LHCN-M2 (cell line): ENCODE results near the gene AHRR. TPM values are rescaled to one million over a fixed set of nuclear protein-coding genes. Genes with fewer than 3 reads are reported as not detected.
"Not testable (repeated sequence)": the region's sequence is repeated elsewhere in the genome, so short reads cannot be mapped to it uniquely, and the experiment has no call there.

Source experiments
- DNase-seq: peaks from one replicate; pipeline ENCODE4 v3.0.0-alpha.2; 2012; ENCODE audit warnings: low read depth
- total RNA-seq: library from RNA; depleted of rRNA; stranded (reverse); fragments of >200 nt; gene quantifications from 2 replicates; pipeline ENCODE4 v1.2.3, GENCODE V29; 2014

Gene AHRR
- total RNA-seq, 1 experiment from 2014 or later, result 52.0 TPM

DNA sequence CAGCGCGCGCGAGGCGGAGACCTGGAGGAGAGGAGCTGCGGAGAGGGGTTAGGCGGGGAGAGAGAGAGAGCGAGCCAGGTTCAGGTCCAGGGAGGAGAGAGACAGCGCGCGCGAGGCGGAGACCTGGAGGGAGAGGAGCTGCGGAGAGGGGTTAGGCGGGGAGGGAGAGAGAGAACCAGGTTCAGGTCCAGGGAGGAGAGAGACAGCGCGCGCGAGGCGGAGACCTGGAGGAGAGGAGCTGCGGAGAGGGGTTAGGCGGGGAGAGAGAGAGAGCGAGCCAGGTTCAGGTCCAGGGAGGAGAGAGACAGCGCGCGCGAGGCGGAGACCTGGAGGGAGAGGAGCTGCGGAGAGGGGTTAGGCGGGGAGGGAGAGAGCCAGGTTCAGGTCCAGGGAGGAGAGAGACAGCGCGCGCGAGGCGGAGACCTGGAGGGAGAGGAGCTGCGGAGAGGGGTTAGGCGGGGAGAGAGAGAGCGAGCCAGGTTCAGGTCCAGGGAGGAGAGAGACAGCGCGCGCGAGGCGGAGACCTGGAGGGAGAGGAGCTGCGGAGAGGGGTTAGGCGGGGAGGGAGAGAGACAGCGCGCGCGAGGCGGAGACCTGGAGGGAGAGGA, 152.8 kb downstream of the AHRR start:
- not testable (repeated sequence) for DNase-seq

DNA sequence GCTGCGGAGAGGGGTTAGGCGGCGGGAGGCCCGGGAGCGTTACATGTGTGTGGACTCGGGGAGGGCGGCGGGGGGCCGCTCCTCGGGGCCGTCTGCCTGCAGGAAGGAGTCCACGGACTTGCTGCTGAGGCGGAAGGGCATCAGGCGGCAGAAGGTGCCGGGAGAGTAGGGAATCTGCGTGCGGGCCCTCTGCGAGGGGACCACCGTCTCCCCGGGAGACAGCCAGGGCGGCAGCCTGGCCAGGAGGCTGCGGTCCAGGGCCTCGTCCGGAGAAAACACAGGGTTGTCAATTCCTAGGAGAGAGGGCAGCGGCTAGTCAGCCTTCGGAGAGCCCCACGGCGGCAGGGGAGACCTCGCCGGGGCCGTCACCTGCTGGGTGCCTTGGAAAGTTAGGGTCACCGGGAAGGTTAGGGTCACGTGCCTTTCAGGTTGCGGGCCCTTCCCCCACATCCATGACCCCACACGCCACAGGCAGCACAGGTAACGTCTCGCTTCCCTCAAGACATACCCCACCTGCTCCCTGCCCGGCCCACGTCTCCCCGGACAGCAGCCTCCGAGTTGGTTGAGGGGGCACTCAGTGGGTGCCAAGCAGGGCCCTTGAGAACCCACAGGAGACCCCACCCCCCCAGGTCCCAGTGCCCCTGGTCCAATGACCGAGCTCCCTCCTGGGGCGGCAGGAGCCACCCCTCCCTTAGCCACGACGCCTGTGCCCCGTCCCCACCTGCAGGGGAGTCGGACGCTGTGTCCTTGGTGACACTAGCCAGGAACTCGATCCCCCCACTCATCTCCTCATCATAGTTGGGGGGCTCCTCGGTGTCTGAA, 153.5 kb downstream of the AHRR start:
- no peak for DNase-seq

DNA sequence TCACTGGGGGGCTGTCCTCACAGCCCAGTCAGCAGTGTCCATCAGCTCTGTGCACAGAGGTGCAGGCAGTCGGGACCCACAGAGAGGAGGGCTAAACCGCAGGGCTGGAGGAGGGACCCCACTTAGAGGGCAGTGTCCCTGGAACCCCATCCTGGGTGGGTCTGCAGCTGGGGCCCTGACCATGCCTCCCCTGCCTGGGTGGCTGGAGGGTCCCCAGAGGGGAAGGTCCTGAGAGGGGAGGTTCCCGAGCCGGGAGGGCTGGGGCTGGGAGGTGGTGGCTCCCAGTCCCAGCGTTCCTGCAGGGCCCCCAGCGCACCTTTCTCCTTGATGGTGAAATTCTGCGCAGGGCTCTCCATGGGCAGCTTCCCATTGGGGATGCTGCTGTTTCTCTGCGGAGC, 154.2 kb downstream of the AHRR start:
- no peak for DNase-seq

DNA sequence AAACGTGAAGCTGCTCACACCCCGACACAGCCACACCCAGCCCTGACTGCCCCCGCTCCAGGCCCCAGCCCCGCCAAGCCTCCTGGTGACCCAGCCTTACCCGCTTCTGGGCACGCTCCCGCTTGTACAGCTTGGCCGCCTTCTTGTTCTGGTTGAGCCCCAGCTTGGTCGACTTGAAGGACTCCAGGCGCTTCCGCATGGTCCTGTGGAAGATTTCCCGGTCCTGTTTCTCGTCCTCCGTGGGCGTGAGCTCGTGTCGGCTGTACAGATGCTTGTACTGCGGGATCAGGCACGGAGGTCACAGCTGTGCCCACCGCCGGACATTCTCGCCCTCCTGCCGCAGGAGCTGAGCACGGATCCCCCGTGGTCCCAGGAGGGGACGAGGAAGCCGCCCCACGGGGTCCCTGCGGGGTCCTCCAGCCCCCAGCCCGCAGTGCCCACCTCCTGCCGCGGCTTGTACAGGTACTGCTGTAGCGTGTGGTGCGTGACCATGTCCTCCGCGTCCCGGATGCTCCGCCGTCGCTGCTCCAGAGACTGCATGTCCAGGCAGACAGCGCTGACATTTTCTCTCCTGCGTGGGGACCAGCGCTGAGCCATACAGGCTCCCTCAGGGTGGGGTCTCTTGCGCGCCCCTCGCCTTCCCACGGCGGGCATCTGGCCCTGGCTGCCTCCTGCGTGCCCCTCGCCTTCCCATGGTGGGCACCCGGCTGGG, 154.7 kb downstream of the AHRR start:
- DNase-seq, result no peak

DNA sequence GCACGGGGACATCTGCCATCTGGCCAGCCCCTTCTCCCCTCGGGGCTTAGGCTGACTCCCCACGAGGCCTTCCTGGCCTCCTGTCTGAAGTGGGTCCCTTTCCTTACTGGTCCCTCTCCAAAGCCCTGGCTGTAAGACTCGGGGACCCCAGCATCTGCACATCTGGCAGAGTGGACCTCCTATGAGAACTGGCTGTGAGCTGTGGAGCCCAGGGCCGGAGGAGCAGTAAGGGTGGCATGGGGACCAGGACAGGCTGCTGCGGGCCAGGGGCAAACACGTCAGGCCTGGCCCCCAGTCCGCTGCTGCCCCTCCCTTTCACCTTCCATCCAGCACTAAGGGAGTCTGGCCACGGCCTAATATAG, 155.3 kb downstream of the AHRR start:
- DNase-seq, result no peak

DNA sequence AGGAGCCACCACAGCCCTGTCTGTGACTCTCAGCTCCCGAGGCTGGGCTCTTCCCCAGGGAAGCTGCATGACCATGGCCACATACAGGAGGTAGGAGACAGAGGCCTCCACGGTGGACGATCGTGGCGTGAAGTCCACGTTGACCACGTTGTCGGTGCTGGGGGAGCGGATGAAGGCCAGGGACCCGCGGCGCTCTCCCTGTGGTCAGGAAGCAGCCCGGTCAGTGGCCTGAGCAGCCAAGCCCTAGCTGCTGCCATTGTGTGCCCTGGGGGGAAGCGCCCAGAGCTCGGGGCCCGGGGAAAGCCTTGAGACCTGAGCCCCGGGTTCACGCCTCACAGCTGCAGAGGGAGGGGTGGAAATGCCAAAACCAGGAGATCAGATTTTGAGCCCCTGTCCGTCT, 155.7 kb downstream of the AHRR start:
- no peak for DNase-seq

DNA sequence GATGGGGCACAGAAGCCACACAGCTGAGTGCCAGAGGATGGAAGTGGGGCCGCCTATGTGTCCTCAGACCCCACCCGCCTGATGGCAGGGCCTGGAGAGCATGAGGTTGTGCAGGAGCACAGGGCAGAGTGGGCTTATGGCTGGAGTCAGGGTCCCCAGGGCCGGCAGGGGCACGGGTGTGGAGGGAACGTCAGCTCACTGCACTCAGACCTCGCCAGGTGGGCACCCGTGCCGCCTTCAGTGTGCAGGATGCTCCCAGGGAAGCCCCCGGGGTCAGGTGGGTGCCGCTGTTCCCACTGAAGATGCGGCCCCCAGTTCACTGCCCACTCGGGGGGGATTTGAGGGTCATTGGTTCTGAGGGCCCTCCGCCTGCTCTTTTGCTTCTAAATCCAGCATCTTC, 156.4 kb downstream of the AHRR start:
- DNase-seq, result no peak

DNA sequence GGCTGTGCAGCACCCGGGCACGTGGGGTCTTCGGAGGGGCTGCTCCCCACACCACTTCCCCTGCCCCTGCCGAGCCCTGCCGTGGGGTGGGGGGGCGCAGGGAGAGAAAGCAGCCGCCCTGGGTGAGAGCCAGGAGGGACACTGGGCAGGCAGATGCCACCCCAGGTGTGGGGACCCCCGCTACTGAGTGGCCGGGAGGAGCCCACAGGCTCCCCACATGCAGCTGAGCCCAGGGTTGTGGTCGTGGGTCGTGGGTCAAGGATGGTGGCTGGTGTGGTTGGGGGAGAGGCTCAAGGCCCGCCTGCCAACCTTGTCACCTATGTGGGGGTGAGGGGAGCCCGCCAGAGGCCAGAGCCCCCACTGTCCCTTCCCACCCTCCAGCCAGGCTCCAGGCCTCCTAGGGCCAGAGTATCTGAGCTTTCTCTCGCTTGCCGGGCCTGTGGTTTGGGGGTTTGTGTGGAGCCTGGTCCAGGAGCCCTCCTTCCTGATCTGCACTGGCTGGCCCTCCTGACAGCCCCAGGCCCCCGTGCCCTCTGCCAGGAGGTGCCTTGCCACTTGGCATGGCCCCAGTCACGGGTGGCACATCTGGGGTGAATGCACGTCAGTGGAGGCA, 157.0 kb downstream of the AHRR start:
- DNase-seq, result no peak

DNA sequence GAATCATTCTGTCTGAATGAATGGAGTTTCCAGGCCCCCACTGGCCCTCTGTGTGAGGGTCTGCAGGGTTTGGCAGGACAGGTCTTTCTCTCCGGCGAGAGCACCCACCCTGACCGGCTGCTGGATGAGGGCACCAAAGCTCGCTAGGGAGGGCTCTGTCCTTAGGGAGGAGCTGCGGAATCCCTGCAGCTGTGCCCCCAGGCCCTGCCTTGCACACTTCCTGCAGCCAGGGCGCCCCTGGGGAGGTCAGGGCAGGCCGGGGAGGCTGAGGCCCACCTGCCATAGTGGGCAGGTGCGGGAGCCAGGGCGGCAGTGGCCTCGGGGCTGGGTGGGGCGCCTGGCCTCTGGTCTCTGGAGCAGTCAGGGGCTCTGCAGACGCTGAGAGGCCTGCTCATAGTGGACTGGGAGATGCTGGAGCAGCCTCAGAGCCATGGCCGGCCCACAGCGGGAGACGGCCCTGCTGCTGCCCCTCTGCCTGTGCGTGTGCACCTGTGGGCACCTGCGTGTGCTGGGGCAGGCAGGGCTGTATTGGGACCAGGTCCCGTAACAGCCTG, 157.5 kb downstream of the AHRR start:
- DNase-seq, result no peak

DNA sequence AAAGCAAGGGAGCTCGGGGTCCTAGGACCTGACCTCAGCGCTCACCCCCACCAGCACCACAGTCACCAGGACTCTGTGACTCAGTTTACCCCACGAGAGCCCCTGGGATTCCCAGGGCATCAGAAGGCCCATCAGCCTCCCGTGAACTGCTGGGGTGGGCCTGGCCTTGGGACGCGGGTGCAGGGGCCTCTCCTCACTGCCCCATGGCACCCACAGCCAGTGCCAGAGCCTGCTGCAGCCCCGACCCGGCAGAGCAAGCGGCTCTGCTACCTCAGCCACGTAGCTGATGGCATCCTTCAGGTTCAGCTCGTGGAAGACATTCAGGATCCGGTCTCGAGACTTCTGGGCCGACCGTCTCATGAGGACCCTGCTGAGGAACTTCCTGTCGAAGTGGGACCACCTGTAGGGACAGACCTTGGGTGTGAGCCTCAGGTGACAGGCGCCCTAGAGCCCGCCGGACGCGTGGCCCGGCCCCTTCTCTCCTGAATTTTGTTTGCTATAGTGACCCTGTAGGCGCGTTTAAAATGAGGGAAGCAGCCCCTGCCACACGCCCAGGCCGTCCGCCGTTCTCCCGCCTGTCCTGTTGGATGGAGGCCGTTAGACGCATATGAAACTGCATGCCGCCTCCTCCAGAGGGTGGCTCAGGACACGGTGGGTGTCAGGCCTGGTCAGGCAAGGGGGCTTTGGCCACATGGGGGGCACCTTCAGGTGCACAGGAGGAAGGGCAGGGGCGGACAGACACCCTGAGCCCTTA, 158.2 kb downstream of the AHRR start:
- DNase-seq, result no peak

DNA sequence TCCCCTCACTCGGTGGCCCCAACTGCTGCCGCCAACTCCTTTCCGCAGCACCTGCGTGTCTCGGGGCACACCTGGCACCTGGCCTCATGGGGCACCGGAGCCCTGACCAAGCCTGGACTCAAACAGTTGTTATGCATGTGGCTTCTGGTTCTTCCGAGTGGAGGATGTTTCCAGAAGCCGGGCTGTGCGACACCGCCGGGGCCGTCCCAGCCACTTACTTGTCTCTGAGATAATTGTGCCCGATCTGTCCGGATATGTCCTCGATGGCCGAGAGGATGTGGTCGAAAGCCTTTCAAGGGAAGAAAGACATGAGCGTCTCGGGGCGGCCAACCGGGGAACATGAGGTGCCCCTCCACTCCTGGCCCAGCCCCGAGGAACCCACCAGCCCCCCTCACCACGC, 159.8 kb downstream of the AHRR start:
- no peak for DNase-seq

DNA sequence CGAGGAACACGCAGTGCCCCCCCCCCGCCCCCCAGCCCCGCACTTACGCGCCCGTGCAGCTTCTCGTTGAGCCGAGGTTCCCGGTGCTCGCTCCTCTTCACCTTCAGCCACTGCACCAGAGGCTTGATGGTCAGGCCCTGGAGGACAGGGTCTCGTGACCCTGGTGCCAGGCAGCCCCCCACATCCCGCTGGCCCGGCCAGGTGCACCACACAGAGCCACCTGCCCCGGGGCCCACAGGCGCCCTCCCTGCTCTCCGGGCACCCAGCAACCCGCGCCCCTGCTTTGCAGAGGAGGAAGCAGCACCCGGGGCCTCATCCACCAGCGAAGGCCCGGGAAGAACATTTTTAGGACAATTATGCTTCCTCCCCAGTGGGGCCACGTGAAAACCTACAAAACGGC, 160.5 kb downstream of the AHRR start:
- no peak for DNase-seq

DNA sequence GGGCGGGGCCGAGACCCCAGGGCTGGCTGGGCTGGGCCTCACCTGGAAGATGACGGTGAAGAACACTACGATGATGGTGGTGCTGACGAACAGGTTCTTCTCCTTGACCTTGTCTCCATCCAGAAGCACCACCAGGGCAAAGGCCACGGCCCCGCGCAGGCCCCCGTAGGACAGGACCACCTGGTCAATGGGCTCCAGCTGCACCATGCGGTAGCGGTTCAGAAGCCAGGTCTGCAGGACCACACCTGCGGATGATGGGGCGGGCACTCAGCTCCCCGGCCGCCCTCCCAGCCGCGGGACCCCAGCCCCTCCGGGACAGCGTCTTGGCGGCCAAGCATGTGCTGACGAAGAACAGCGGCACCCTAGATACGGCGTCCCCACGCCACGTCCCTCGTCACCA, 161.0 kb downstream of the AHRR start:
- DNase-seq, result no peak

DNA sequence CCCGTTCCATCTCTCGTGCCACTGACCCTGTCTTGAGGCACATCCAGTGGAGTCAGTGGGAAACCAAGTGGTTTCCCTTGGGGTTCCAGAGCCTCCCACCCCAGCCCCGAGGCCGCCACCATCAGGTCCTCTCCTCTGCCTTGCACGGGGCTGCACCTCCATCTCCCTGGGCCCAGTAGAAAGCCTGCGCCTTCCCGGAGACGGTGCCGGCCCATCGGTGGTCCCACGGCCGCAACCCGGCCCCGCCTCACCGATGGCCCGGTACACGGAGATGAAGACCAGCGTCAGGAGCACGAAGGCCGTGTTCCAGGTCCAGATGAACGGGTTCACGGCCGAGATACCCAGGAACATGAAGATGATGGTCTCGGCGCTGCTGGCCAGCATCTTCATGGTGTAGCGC, 161.5 kb downstream of the AHRR start:
- DNase-seq, result no peak

DNA sequence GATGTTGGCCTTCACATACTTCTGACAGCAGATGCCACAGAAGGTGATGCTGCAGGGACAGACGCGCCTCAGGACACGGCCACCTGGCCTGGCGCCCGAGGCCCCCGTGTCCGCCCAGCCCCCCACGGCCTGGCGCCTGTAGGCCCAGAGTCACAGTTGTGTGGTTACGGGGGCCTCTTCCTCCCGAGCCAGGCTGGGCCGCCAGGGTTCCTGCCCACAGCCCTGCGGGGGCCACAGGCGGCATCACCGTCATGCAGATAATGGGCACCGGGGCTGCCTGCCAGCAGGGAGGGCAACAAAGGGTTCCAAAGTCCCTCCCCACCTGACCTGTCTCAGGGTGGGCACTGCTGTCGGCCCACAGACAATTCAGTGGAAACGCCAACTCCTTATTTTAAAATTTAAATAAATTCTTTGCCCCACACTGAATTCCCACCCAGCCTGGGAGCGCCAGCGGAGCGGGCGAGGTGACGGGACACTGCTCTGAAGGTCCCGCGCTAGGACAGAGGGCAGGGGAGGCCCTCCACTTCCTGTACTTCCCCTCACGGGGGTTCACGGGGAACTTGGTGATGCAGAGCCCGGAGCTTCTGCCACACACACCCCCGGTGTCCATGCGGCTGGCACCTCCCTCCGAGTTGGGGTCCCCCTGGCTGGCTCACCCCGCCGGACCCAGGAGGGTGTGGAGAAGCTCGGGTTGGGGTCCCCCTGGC, 162.1 kb downstream of the AHRR start:
- no peak for DNase-seq

DNA sequence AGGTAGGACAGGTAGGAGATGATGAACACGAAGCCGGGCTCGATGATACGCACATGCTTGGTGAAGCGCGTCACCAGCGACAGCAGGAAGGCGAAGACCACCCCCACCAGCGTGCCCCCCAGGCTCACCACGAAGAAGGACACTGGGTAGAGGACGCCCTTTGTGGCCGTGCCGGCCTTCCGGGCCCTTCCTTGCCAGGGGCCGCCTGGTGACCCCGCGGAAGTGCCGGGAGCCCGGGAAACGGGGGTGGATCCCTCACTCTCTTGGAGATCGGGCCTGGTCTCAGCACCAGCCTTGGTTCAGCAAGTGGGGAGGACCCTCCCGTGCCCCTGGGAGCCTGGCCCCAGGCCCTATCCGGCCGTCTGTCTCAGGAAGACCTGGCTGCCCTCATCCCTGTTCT, 163.0 kb downstream of the AHRR start:
- DNase-seq, result no peak

DNA sequence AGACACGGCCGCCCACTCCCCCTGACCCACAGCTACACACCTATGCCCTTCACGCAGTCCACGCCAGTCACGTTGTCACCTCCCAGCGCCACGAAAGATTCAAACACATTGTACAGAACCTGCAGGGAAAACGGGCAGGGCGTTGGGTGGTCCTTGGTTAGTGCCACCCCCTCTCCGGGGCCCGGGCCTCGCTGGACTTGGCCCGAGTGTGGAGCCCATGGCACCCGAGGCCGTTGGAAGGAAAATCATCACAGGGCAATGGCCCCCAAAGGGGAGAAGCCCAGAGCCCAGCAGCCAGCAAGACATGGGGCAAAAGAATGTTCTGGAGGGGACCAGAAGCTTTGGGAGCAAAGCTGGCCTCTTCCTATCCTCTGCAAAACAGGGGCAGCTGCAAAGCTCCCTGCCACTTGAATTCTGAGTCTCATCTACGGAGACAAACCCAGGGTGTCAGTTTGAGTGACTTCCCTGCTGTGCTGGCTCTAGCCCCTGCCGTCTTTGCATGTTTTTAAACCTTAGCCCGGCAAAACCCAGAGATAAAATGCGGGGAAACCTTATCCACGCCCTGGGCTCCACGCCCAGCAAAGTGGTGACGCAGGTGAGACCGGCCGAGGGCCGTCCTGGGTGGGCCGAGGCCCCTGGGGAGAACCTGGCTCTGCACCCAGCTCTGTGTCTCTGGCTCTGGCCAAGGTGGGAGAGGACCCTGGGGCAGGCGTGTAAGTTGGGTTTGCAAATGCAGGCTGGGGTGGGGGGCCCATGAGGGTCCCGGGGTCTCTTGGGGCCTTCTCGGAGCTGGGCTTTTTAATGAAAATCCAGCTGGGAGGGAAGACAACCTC, 163.8 kb downstream of the AHRR start:
- no peak for DNase-seq

DNA sequence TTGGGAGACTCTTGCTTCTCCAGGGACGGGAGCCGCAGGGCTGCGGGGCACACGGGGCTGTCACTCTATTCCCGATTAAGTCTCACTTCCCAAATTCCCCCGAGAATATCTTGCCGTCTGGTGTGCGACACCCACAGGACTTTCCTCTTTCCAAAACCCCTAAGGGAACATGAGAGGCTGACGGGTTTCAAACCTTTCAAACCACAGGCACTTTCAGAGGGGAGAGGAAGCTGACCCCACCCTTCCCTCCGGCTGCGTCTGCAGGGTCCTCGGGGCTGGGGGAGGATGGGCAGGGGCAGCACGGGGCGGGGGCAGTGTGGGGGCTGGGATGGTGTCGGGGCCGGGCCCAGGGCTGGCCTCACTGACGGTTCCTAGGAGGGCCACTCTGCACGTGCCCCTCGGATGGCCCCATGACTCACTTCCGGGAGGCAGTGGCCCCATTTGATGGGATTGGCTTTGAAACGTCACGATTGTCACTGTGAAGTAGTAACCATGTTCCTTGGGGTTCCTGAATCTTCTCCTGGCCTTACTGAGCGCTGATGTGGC, 164.5 kb downstream of the AHRR start:
- no peak for DNase-seq

DNA sequence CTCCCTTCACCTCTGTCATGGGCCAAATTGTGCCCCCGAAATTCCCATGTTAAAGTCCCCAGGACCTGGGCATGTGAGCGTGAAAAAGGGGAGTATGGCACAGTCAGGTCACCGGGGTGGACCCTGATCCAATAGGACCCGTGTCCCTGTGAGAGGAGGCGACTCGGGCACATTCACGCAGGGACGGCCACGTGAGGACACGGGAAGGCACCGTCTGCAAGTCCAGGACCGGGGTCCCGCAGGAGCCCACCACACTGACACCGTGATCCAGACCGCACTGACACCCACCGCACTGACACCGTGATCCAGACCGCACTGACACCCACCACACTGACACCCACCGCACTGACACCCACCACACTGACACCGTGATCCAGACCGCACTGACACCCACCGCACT, 165.1 kb downstream of the AHRR start:
- not testable (repeated sequence) for DNase-seq
